ENCODE measurements around the gene SMAD3.

GRCh38 chr15:67023517-67024313, 41.7 kb upstream of the SMAD3 start:
- no peak for TF ChIP-seq CTCF (IDR thresholded peaks at IDR 0.05; ENCODE audit: low read depth, low read length, missing input control)
- TF ChIP-seq MAX (IDR thresholded peaks at IDR 0.05): no peak
- TF ChIP-seq GABPA (IDR thresholded peaks at IDR 0.05 in 1 of 2, conservative IDR thresholded peaks at IDR 0.05 in 1 of 2): no peak
- TF ChIP-seq ATF3 (IDR thresholded peaks at IDR 0.05): no peak
- no peak for TF ChIP-seq JUND (IDR thresholded peaks at IDR 0.05)
- TF ChIP-seq YY1 (IDR thresholded peaks at IDR 0.05): no peak
- no peak for TF ChIP-seq REST (IDR thresholded peaks at IDR 0.05)

All from liver (tissue), 3 donors.